Measurements from ENCODE around the gene INO80D.

INO80D gene

GRCh38 chr2:206084439-206084869 lies 1.5 kb downstream of the INO80D start (continued):
- TF ChIP-seq ZNF521 (tag by site-specific recombination; IDR thresholded peaks at IDR 0.05) (no peak), ZNF174 (tag by site-specific recombination; IDR thresholded peaks at IDR 0.05) (no peak), ZNF600 (tag by site-specific recombination; IDR thresholded peaks at IDR 0.05) (peak; percentile 75), ZBTB20 (tag by site-specific recombination; IDR thresholded peaks at IDR 0.05) (peak; percentile 84), ZNF433 (tag by site-specific recombination; IDR thresholded peaks at IDR 0.05; ENCODE audit: low read depth) (no peak), ZNF280C (tag by site-specific recombination; IDR thresholded peaks at IDR 0.05) (no peak), EGR2 (tag by site-specific recombination; IDR thresholded peaks at IDR 0.05; ENCODE audit: low read depth) (no peak), BCL11B (tag by site-specific recombination; IDR thresholded peaks at IDR 0.05; ENCODE audit: low read depth) (0 out of 2 replicates have a peak, but pooled peaks have one; percentile 52), ZNF501 (tag by site-specific recombination; IDR thresholded peaks at IDR 0.05) (peak; percentile 56; the same call in 1 of the 2 replicates), ZNF426 (tag by site-specific recombination; IDR thresholded peaks at IDR 0.05) (no peak), ZNF639 (tag by site-specific recombination; IDR thresholded peaks at IDR 0.05) (no peak), PBX3 (CRISPR knock-in tag; IDR thresholded peaks at IDR 0.05) (no peak), REPIN1 (tag by site-specific recombination; IDR thresholded peaks at IDR 0.05; ENCODE audit: low read depth) (no peak)

GRCh38 chr2:206083602-206084438 lies 2.2 kb downstream of the INO80D start:
- H3K36me3 ChIP-seq (ENCODE audit: control insufficient read depth in 2 of 2, insufficient read depth in 1 of 2, low read length in 2 of 2): no peaks in the 10 kb centered on the region; a peak in 1 of 3 replicates
- peak overlapping the region; percentile 99 for H3K27ac ChIP-seq (ENCODE audit: extremely low read depth, low read depth, low read length)
- H3K4me3 ChIP-seq (ENCODE audit: low read depth, low read length): peak overlapping the region; percentile 77
- ChIA-PET CTCF (interaction anchor here (0.6 to 0.7 kb wide), 2 partner anchors 82 to 1718 kb away, joined by 3 read pairs; no protein-coding TSS in a partner anchor), POLR2A (interaction anchor here (0.5 to 1.1 kb wide), 9 partner anchors 11 to 1644 kb away, joined by 3 to 5 read pairs (median 4); partner anchors contain the start of genes EEF1B2 and NDUFS1)
- no peaks in the 10 kb centered on the region for H3K9me3 ChIP-seq (ENCODE audit: control insufficient read depth, insufficient read depth, low read depth, low read length)
- no peaks in the 10 kb centered on the region for H3K4me1 ChIP-seq (ENCODE audit: control insufficient read depth, insufficient read depth, low read length)
- no peak for TF ChIP-seq ZNF510 (tag by site-specific recombination; IDR thresholded peaks at IDR 0.05; ENCODE audit: insufficient replicate concordance)
- TF ChIP-seq ZNF398 (tag by site-specific recombination; IDR thresholded peaks at IDR 0.05): no peak
- TF ChIP-seq ZNF223 (tag by site-specific recombination; IDR thresholded peaks at IDR 0.05): no peak
- TF ChIP-seq BCL11B (tag by site-specific recombination; IDR thresholded peaks at IDR 0.05; ENCODE audit: low read depth): no peak
- no peak for TF ChIP-seq ZBTB17 (tag by site-specific recombination; IDR thresholded peaks at IDR 0.05)
- TF ChIP-seq PRDM4 (tag by site-specific recombination; IDR thresholded peaks at IDR 0.05): no peak
- TF ChIP-seq ZNF692 (tag by site-specific recombination; IDR thresholded peaks at IDR 0.05): no peak
- no peak for TF ChIP-seq ZNF529 (tag by site-specific recombination; IDR thresholded peaks at IDR 0.05; ENCODE audit: insufficient replicate concordance)
- peak; percentile 57 for TF ChIP-seq PATZ1 (tag by site-specific recombination; IDR thresholded peaks at IDR 0.05)

Measured in HEK293 (cell line).